Left ventricle myocardium superior (tissue), 1 donor: ENCODE data around the gene RAB34. TPM values are rescaled to one million over a fixed set of nuclear protein-coding genes. Genes with fewer than 3 reads are reported as not detected.

ENCODE experiments used
- ATAC-seq: fragments of 200-7000 bp; cut with Tn5 transposase; one replicate; pipeline ENCODE4 v1.9.1; 2020; ENCODE audit warnings: mild to moderate bottlenecking, moderate library complexity
- DNase-seq: peaks from one replicate; pipeline ENCODE4 v3.0.0-alpha.2; 2020
- intact Hi-C: fragments of 100-400 bp; cut with micrococcal nuclease; formaldehyde crosslinking; loops from one replicate; pipeline ENCODE4 v1.11.0; 2022
- total RNA-seq: library from RNA; stranded (reverse); fragmentation: NEBNext Ultra II Directional; extraction: Animal tissue kit (Norgen Biotek cat#: 25700); gene quantifications from one replicate; pipeline ENCODE4 v1.2.1, GENCODE V29; 2021
- donor health status: DM: no; HTN: yes; CAD: no; lungs with severe emphysema.

RAB34 gene
- total RNA-seq, 1 donor from 2014 or later: 14.8 TPM

DNA sequence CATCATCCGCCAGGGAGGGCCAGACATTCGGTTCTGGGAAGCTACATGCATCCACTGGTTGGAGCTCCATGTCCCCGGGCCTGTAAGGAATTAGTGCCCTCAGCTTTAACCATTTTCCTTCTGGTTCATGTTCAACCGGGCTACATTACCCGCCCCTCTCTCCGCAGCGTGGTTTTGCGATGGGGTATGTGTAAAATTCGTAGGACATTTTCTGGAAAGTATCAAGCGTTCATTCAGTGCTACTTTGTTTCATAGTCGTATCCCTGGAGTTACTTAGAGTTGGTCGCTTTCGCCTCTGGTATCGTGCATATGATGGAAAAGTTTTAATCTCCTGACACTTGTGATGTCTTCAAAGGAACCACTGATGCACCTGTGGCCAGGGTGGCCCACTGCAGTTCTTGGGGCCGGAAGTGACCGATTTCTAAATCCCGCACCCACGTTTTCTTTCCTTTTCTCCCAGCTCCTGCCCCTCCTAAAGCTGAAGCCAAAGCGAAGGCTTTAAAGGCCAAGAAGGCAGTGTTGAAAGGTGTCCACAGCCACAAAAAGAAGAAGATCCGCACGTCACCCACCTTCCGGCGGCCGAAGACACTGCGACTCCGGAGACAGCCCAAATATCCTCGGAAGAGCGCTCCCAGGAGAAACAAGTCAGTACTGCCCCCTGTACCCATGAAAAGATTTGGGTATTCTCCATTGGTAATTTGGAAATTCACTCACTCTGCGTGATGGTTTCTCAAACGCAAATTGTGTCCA is 2.8 kb upstream of the RAB34 start:
- intact Hi-C loops: no loop called here
- DNase-seq: no peak
- ATAC-seq: no peak

DNA sequence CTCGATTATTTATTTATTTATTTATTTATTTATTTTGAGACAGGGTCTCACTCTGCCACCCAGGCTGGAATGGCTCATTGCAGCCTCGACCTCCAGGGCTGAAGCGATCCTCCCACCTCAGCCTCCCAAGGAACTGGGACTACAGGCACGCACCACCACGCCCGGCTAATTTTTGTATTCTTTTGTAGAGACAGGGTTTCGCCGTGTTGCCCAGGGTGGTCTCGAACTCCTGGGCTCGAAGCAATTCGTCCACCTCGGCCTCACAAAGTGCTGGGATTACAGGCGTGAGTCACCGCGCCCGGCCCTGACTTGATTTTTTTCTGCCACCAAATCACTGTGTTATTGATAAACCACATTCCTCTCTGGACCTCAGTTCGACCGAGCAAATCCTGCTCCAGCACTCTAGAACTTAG is 1.4 kb upstream of the RAB34 start:
- intact Hi-C loops: no loop called here

DNA sequence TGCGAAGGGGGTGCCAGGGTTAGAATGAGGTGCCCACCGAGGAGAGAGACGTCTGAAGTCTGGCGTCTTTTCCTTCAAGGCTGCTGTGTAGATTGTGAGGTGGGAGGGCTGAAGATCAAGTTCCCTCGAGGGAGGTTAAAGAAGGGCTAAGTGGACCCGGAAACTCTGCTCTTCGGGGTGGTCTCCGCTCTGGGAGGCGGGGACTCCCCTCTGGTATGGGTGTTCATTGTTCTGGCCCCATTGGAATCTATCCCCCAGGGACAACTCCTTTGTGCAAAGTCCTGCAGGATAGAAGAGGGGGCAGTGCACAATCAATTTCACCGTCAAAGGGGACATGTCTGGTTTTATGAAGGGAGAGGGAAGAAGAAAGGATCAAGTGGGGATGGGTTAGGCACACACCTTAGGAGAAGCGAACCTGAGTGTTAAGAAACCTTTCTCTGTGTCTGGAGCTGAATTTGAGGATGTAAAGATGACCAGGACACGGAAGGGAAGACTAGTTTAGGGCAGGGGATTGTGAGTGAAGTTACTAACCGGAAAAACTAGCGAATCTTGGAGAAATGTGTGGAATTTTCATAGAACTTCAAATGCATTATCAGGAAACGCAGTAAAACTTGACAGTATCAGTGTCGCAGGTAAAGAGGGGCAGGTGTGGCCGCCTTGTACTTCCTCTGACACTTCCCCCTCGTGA is 809 bp upstream of the RAB34 start:
- intact Hi-C loops: no loop called here
- no peak for ATAC-seq
- no peak for DNase-seq

More for the DNA sequence above, 1.4 kb upstream of the RAB34 start:
- ATAC-seq (no peak), DNase-seq (no peak)

DNA sequence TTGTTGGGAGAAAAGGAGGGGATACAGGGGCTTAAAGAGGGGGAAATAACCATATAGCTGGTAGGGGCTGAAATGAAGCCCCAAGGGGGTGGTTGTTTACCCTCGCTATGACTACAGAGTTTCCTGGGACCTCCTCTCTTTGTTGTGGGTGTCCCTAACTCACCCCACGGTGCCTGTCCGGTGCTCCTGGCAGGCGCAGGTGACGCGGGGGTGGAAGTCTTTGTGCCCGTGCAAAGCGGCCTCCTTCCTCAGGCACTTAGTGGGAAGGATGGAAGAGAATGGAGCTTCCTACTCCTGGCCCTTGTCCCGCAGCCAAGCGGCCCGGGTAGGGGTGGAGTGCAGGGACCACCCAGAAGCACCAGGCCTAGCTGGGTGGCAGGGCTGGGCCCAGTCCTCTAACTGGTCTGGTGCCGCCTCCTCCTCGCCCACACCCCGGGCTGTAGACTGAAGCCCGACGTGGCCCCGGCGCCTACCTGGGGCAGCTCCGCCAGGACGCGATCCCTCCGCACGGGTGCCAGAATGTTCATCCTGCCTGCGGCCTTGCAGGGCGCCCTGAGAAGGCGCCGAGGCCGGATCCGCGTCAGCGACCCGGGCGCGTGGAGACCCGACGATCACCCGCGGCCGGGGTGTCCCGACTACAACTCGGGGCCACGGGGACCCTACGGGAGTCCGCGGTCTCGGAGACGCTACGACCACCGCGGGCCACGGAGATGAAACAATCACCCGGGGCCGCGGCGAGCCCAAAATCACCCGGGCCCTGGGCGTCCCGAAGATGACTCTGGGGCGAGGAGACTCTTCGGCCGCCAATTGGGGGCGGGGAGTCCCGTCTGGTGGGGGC is 709 bp downstream of the RAB34 start:
- no peak for ATAC-seq
- intact Hi-C loops: no loop called here

DNA sequence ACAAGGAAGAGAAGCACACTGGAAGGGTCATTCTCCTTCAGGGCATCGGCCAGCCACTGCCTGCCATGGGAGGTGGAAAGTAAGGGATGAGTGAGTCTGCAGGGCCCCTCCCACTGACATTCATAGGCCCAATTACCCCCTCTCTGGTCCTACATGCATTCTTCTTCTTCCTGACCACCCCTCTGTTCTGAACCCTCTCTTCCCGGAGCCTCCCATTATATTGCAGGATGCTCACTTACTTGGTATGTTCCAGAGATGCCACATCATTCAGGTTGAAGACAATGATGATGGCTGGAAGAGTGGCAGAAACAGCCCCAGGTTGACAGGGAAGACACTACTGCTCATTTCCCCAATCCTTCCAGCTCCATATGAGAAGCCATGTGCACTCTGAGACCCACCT is 2.5 kb downstream of the RAB34 start:
- ATAC-seq: no peak
- intact Hi-C loops: no loop called here
- no peak for DNase-seq

More for the DNA sequence above, 709 bp downstream of the RAB34 start:
- DNase-seq: peak; percentile 55

DNA sequence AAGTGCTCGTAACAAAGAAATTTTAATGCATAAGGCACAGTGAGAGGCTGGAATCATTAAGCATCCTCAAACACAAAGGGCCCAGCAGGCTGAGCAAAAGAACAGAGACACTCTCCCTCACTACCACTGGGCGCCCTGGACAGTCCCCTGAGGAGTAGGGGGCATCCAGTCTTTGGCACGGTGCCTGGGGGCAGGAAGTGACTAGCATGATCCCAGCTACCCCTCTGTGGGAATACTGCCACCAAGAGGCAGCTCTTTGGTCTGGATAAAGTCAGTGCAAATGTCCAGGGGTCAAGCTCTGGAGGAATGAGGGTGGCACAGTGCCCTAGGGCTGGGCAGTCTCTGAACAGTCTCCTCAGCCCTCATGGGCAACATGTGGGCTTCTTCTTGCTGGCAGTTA is 3.4 kb downstream of the RAB34 start:
- ATAC-seq: no peak
- DNase-seq: no peak
- intact Hi-C loops: no loop called here

DNA sequence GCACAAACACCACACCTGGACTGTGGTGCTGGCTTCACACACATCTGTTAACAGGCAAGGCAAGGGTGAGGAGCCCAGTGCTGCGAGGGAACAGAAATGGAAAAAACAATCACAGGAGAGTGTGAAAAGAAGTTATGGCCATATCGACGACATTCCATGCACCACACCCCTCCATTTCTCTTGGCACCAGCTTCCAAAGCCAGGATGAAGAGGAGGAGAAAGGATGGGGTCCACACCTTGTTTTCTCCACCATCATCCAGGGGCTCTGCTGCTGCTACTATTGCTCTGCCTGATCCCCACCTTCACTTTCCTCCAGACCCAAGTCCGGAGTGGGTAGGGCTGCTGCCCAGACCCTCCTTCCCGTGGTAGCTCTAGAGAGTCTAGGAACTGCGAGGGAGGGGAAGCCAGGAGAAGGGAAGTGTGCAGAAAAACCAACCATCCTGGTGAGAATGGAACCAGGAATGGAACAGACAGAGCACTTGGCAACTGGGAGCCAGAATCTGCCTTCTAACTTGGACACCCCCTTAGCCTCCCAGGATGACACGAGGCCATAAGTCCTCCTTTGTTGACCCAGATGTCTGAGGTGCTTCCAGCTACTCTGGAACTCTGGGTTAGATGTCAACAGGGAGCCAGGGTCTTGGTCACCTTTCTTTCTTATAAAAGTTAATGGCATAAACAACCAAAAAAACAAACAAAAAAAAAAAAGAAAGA is 4.8 kb downstream of the RAB34 start:
- ATAC-seq: no peak
- intact Hi-C loops: no loop called here
- no peak for DNase-seq

DNA sequence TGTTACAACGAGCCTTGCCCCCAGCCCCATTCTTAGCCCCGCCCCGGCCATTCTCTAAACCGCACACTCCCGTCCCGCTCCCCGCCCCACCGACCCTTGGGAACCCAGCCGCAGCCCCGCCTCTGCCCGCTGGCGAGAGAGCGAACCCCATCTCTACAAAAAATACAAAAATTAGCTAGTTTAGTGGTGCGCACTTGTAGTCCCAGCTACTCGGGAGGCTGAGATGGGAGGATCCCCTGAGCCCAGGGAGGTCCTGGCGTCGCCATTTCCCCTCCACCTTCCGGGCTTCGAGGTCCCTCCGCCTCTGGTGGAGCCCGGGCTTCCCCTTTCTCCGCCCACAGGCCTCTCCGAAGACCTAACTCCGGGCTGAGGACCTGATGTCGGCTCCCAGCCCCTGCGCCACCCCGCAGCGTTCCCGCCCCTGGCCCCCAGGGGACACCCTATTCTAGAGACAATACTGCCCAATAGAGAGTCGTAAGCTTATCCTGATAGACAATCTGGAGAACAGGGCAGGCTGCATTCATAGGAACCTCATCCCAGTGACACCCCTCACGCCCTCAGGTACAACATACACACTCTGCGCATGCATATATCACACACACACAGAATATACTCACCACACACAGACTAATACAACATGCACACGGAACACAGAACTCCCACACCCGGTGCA is 5.5 kb downstream of the RAB34 start:
- intact Hi-C loops: no loop called here
- peak; percentile 74 for DNase-seq
- peak; percentile 21 for ATAC-seq

DNA sequence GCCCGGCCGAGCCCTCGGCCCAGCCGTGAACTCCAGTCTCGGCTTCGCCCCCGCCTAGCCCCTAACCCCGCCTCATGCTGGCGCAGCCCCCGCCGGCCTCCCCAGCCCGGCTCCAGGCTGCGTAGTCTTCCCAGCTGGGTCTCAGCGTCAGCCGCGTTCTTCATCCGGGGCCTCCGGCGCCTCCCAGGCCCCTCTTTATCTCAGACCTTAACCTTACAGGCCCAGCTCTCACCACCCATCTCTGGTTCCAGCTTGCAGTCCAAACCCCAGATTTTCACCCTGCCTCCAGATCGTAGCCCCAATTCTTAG is 6.0 kb downstream of the RAB34 start, which contains the start of gene PROCA1:
Gene PROCA1, minus strand, starts transcription at position 166 of the 309 bp plus-strand sequence. CDS start 228 bp downstream, outside the sequence.
- ATAC-seq (peak; percentile 22), DNase-seq (no peak)
- intact Hi-C loops: no loop called here

DNA sequence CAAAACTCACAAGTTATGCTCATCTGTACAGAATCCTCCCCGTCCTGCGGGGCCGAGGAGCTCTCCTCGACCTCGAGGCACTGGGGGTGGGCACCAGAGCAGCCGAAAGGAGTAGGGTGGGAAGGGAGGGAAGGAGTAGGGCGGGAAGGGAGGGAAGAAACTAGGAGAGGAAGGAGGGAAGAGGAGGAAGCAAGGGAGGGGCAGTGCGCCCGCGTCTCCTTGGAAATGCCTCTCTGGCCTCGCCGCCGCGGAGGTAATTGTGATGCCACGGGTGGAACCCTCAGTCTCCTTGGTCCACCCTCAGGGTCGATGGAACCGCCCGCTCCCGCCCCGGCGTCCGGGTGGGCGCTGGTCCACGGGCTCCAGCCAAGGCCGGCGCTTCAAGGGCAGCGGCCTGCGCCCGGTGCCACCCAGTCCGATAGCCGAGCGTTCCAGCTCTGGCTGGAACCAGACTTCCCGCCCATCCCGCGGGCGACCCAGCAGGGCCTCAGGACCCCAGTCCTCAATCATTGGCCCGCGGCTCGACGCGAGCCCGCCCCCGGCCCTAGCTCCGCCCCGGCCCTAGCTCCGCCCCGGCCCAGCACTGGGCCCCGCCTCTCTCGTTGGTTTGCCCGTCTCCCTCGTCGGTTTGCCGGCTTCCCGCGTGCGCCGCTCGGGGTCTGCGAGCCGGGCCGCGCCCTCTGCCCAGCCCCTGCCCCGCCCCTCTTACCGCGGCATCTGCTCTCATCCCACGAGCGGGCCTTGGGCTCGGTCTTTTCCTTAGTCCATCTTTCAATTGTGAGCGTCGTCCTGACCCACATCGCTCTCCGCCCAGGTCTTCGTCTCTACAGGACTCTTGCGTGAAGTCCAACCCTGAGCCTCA is 6.6 kb downstream of the RAB34 start:
- intact Hi-C loops: no loop called here
- ATAC-seq: peak; percentile 95
- DNase-seq: peak; percentile 94

DNA sequence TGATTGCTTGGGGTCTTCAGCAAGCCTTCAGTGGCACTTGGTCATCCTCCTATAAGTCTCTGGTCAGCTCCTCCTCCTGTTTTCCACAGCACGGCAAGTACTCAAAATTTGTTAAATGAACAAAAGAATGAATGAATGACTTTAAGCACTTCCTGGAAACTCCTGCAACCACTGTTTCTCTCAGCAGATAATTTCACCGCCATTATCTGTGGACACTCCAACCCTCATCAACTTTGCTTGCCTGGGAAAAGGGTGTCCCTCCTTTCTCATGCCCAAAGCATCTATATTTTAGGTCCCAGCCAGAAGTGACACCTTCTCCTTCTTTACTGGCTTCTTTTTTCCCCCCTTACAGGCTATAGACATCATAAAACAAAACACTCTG is 10.3 kb downstream of the RAB34 start:
- no peak for ATAC-seq
- intact Hi-C loops: no loop called here
- DNase-seq: no peak

DNA sequence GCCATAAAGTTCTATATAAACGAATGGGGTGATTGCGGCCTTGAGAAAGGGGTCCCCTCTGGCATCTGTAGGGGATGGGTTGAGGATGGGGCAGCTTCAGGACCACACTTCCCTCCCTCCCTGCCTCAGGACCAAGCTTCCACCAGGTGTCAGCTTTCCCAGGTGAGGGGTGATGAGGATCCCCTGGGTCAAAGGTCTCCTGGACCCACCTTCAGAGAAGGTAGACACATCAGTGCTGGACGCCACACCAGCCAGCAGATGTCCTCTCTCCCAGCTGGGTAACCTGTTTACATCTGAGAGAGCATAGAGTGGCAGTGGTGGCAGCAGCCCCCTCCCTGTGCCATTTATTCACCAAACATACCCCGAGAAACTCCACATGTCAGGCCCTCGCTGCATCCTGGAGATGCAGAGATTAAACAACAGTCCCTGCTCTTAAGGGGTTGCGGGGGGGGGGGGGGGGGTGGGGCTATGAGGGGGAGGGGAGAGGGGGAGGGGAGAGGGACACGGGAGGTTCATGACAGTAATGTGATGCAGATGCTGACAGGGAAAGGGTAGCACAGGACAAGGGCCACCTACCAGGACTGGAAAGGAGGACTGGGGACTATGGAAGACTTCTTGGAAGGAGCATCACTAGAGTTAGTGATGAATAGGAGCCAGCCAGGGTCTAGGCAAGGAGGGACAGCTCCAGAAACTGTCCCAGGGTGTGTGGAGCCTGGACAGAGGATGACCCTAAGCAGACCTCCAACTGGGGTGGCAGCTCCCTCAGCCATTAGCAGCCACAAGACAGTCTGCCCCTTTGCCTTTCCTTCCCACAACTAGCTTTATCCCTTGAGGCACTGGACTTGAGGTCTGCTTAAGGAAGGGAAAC is 11.0 kb downstream of the RAB34 start:
- ATAC-seq (no peak), DNase-seq (no peak)
- intact Hi-C loops: no loop called here

DNA sequence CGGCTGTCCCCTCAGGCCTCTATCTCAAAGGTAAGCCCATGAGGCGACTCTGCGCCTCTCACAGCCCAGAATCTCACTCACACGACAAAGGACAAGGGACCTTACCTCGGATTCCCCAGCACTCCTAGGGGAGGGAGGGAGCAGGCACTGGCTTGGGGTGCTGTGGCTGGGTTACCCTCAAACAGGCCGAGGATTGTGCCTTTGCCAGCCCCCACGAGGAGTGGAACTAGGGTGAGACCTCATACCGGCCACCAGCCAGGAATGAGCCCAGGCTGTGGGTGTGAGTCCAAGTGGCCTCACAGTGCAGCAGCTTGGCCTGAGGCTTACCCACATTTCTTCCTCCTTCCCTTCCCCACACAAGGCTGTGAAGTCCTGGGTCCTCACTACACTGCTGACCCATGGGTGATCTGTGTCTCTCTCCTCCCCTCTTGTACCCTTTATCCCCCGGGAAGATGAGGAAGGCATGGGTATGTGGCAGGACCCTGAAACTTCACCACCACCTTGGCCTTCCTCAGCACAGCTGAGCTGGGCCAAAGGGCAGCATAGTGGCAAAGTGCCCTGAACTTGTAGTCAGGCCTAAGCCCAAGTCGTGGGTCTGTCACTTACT is 11.8 kb downstream of the RAB34 start:
- ATAC-seq: no peak
- intact Hi-C loops: no loop called here
- no peak for DNase-seq

DNA sequence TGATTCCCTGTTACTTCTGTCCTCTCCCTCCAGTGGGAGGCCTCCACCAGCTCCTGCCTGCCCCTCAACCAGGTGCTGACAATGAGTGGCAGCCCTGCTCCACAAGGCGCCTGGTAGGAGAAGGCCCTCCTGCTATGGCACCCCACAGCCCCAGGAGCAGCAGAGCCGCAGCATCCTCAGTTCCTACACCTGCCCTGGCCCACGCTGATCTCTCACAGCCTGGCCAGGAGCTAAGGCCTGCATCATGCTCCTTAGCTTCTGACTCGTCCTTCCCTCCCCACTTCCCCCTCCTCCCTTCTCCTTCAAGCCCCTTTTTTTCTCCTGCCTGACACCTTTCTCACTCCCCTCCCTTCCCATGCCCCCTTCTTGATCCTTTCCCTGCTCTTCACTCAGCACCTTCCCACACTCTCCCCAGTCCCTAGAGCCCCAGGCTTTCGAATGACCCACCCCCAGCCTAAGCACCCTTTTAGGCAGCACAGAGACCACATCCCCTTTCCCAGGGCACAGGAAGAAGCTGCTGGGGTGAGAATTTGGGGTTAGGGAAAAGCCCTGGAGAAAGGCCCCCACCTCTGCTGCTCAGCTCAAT is 12.5 kb downstream of the RAB34 start:
- intact Hi-C loops: no loop called here
- DNase-seq (no peak), ATAC-seq (no peak)

DNA sequence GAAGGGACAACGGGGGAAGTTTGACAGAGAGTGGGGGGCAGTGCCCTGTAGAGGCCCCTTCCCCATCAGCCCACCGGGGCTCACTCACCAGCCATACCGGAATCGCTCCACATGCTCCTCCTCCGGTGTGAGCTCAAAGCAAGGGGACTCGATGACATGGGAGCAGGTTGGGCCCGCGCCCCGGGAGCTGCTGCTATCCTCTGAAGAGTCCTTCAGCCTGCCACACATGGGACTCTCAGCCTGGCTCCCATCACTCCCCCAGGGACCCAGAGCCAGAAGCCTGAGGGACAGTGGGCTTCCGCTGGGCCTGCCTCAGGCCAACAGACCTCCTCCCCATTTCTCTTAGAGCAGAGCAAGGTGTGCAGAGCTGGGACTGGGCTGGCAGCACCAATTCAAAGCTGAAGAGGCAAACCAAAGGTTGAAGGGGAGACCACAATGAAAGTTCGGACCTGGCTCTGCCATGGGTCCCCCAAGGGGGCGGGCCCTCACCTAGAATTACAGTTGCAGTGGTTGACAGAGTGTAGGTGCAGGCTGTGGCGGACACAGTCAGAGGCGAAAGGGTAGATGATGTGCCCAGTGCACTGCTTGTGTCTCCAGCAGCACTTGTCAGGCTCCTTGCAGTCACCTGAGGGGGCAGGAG is 13.3 kb downstream of the RAB34 start:
- intact Hi-C loops: no loop called here
- no peak for ATAC-seq

More for the DNA sequence above, 13.3 kb downstream of the RAB34 start:
- no peak for DNase-seq
